Colonic mucosa (tissue), 4 donors: Measurements from ENCODE around the gene MAML2. TPM values are rescaled to one million over a fixed set of nuclear protein-coding genes. Genes with fewer than 3 reads are reported as not detected.

Experiments
- DNase-seq: peaks from one replicate; pipeline ENCODE4 v3.0.0-alpha.2; 2020
- H3K27ac ChIP-seq: fragments of 200-600 bp; one replicate; pipeline ENCODE4 v1.8.0; 2021
- H3K27me3 ChIP-seq: fragments of 200-600 bp; one replicate; pipeline ENCODE4 v1.8.0; 2021
- H3K36me3 ChIP-seq: fragments of 200-600 bp; one replicate; pipeline ENCODE4 v1.8.0; 2021
- H3K4me1 ChIP-seq: fragments of 200-600 bp; one replicate; pipeline ENCODE4 v1.8.0; 2021; ENCODE audit warnings: mild to moderate bottlenecking
- H3K4me3 ChIP-seq: fragments of 200-600 bp; one replicate; pipeline ENCODE4 v1.8.0; 2021
- H3K9ac ChIP-seq, 2 donors: one replicate each; pipeline ENCODE4 v1.7.0; 2013; ENCODE audit warnings: control low read depth in 2 of 2, low read depth in 2 of 2, low read length in 2 of 2
- H3K9me3 ChIP-seq: fragments of 200-600 bp; one replicate; pipeline ENCODE4 v1.8.0; 2021
- intact Hi-C: fragments of 100-400 bp; cut with DNase I; formaldehyde crosslinking; loops from one replicate; pipeline ENCODE4 v1.14.1; 2022
- total RNA-seq, 2 donors: library from RNA; stranded (reverse); fragmentation: NEBNext Ultra II Directional in 1 of 2; extraction: Animal tissue kit (Norgen Biotek cat#: 25700) in 1 of 2; gene quantifications; one replicate each; pipeline ENCODE4 v1.2.1, GENCODE V29; 2021
- TF ChIP-seq, protein P1 (sequence below): fragments of 200-600 bp; IDR thresholded peaks from one replicate; pipeline ENCODE4 v1.8.0; 2022; ENCODE audit warnings: antibody characterized with exemption, mild to moderate bottlenecking
- donor health status: healthy.
- donor health status: DM: no; HTN: no; CAD: no.
- donor health status: DM: no; HTN: no; CAD: no.

Gene MAML2
- total RNA-seq, 2 donors from 2014 or later = 10.4 to 11.0 TPM

- Histone ChIP-seq H3K27me3 (no peaks in the 10 kb centered on the region), H3K9me3 (no peaks in the 10 kb centered on the region), H3K36me3 (no peaks in the 10 kb centered on the region), H3K27ac (no peak overlapping the region), H3K9ac (no peak overlapping the region), H3K4me3 (no peak overlapping the region), H3K4me1 (no peaks in the 10 kb centered on the region)
- TF ChIP-seq, protein P1, sequence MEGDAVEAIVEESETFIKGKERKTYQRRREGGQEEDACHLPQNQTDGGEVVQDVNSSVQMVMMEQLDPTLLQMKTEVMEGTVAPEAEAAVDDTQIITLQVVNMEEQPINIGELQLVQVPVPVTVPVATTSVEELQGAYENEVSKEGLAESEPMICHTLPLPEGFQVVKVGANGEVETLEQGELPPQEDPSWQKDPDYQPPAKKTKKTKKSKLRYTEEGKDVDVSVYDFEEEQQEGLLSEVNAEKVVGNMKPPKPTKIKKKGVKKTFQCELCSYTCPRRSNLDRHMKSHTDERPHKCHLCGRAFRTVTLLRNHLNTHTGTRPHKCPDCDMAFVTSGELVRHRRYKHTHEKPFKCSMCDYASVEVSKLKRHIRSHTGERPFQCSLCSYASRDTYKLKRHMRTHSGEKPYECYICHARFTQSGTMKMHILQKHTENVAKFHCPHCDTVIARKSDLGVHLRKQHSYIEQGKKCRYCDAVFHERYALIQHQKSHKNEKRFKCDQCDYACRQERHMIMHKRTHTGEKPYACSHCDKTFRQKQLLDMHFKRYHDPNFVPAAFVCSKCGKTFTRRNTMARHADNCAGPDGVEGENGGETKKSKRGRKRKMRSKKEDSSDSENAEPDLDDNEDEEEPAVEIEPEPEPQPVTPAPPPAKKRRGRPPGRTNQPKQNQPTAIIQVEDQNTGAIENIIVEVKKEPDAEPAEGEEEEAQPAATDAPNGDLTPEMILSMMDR = no peak
- intact Hi-C loops = no loop called here
- DNase-seq = no peak
These were observed 19.4 kb downstream of the MAML2 start for GRCh38 chr11:96323642-96323985.

DNA sequence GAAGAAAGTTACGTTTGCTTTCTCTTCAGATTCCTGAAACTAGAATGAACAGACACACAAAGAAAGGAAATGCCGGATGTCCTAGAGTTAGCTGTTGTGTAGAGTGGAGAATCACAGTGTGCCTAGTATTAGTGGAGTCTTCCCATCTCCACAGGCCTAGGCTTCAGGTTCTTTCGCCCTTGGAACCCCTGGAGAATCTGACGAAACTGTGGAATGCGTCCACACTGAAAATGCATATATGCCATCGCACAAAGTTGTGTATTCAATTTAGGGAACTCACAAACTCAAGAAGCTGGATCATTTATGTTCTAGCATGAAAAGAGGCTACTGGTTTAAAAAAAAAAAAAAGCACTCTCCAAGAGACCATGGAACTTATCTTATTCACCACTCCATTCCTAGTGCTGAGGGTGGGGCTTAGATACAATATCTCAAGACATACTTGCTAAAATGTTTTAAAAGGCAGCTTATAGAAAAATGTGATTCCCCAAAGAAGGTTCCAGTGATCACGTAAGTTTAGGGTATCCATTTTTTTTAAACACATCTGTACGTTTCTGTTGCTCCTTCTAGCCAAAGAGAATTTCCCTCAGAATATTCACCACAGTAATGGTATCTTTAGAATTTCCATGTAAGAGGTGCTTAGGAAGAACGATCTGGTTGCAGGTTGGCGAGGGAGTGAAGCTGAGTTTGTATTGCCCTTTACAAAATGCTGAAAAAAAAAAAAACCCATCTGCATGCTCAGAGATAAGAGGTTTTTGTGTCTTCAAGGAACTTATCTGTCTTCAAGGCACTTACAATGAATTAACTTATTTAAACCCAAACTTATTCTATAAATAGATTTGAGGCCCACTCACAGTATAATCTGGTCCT lies 20.0 kb downstream of the MAML2 start:
- Histone ChIP-seq H3K9me3 (no peaks in the 10 kb centered on the region), H3K4me1 (no peaks in the 10 kb centered on the region), H3K9ac (no peak overlapping the region), H3K36me3 (no peaks in the 10 kb centered on the region), H3K4me3 (no peak overlapping the region), H3K27ac (no peak overlapping the region), H3K27me3 (no peaks in the 10 kb centered on the region)
- intact Hi-C loops = no loop called here
- TF ChIP-seq, protein P1 = no peak
- DNase-seq = no peak

DNA sequence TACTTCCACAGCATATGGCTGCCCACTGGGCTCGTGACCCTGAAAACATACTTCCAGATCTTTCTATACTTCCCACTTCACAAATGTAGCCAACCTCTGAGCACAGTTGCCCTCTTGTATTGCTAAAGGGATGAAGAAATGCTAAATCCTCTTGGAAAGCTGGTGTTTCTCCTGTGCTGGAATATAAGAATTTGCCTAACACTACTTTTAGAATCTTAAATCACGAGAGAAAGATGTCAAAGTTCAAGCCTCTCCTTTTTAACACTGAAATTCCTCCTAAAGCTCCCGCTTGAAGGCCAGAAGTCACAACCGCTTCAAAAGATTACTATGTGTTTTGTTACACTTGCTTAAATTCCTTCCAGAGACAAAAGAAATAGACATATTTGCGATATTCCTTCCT lies 21.9 kb downstream of the MAML2 start:
- Histone ChIP-seq H3K36me3 (no peaks in the 10 kb centered on the region), H3K4me3 (no peak overlapping the region), H3K27me3 (no peaks in the 10 kb centered on the region), H3K27ac (no peak overlapping the region), H3K9me3 (no peaks in the 10 kb centered on the region), H3K9ac (no peak overlapping the region), H3K4me1 (no peaks in the 10 kb centered on the region)
- TF ChIP-seq, protein P1 = no peak
- DNase-seq = no peak
- intact Hi-C loops = no loop called here

DNA sequence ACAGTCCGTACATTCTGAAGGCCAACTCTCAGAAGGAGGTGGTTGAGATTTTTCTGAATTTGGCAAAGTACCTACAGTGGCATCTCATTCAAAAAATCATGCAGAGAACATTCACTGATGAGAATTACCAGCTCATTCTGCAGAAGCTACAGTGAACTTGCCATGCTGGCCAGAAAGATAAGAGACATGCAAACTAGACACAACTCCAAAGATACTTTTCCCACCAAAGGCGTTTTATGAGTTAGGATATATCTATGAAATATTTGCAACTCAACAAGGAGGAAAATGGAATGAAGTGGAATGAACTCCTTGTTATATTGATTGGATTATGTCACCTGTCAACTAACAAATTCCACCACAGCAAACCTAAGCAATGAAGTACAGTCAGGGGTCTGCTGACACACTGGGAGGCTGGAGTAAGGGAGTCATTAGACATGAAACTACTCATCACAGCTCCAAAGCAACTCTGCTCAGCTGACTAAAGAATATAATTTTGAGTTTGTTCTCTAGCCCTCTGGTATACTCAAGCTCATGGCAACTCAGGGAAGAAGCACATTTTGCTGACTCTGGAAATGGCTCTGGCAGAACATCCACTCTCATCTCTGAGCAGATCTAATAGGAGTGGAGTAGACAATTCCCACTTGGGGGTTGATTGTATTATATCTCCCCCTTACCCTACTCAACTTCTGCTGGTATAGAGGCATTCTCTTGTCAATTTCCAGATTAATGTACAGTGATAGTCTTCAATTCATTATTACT lies 22.9 kb downstream of the MAML2 start:
- H3K9me3 ChIP-seq = no peaks in the 10 kb centered on the region
- H3K9ac ChIP-seq = no peak overlapping the region
- peaks cover 5% of the 10 kb centered on the region for H3K4me1 ChIP-seq
- H3K4me3 ChIP-seq = no peak overlapping the region
- H3K27ac ChIP-seq = no peak overlapping the region
- intact Hi-C loops = no loop called here
- no peaks in the 10 kb centered on the region for H3K27me3 ChIP-seq
- H3K36me3 ChIP-seq = no peaks in the 10 kb centered on the region
- TF ChIP-seq, protein P1 = no peak
- no peak for DNase-seq

- Histone ChIP-seq H3K4me1 (peaks cover 16% of the 10 kb centered on the region), H3K9ac (no peak overlapping the region), H3K27me3 (no peaks in the 10 kb centered on the region), H3K27ac (no peak overlapping the region), H3K4me3 (no peak overlapping the region), H3K9me3 (no peaks in the 10 kb centered on the region), H3K36me3 (no peaks in the 10 kb centered on the region)
- no peak for DNase-seq
- intact Hi-C loops = no loop called here
- TF ChIP-seq, protein P1 = no peak
These were observed 24.1 kb downstream of the MAML2 start for GRCh38 chr11:96318850-96319249.
